Measurements from ENCODE around the gene EPHA7. TPM values are rescaled to one million over a fixed set of nuclear protein-coding genes. Genes with fewer than 3 reads are reported as not detected.
A peak's percentile ranks its signal among the peaks of the same experiment; 100 is the strongest.

Gene EPHA7
- 0.40 and 1.0 TPM in 2 replicates for total RNA-seq

DNA sequence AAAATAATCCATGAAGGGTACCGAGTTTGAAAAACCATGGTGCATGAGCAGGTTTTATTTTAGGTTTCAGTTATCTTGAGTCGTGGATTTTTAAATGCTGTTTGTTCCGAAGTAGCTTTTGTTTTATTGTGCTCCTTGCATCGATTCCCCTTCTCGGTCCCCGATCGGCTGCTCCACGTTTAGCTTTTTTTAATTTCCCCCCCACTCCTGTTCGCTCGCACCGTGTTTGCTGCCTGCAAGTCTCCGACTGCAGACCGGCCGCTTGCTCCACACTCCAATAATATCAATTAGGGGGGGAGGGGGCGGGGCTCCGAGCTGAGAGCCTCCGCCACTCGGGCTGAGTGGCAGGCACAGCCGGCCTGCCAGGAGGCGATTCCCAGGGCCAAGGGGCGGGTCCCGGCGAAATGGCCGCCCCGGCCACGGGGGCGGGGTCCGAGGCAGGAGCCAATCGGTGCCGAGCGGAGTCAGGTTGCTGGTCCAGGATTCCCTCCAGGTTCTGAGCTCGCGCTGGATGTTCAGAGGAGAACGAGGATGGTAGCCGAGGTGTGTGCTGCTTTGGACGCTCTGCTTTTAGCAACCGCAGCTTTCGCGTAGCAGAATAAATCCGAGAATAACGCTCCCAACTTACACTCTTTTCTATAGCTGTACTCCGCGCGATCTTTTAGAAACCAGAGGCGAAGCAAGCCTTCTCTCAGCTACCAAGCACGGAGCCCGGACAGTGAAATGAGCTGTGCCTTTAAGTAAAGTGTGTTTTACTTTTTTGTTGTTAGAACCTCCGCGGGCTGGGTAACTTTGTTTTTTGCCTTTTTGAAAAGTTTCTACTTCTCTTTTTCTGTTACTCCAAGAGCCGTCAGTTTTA lies at the start of gene EPHA7:
Gene EPHA7, minus strand, starts transcription at position 256 of the 859 bp plus-strand sequence. Its CDS starts 218 bp downstream, at position 38.
- DNase-seq (ENCODE audit: low read depth) = no peak
- TF ChIP-seq, protein P1, sequence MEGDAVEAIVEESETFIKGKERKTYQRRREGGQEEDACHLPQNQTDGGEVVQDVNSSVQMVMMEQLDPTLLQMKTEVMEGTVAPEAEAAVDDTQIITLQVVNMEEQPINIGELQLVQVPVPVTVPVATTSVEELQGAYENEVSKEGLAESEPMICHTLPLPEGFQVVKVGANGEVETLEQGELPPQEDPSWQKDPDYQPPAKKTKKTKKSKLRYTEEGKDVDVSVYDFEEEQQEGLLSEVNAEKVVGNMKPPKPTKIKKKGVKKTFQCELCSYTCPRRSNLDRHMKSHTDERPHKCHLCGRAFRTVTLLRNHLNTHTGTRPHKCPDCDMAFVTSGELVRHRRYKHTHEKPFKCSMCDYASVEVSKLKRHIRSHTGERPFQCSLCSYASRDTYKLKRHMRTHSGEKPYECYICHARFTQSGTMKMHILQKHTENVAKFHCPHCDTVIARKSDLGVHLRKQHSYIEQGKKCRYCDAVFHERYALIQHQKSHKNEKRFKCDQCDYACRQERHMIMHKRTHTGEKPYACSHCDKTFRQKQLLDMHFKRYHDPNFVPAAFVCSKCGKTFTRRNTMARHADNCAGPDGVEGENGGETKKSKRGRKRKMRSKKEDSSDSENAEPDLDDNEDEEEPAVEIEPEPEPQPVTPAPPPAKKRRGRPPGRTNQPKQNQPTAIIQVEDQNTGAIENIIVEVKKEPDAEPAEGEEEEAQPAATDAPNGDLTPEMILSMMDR (conservative IDR thresholded peaks at IDR 0.05; ENCODE audit: low read depth, low read length) = no peak
- peak within 1 kb of the TSS; percentile 76 for H3K4me3 ChIP-seq (ENCODE audit: low read depth, low read length)

GRCh38 chr6:93468291-93468690 lies 48.9 kb upstream of the EPHA7 start:
- no peak overlapping the region for H3K4me3 ChIP-seq (ENCODE audit: low read depth, low read length)
- DNase-seq (ENCODE audit: low read depth) = no peak
- TF ChIP-seq, protein P1 (conservative IDR thresholded peaks at IDR 0.05; ENCODE audit: low read depth, low read length) = no peak

- TF ChIP-seq, protein P1 (conservative IDR thresholded peaks at IDR 0.05; ENCODE audit: low read depth, low read length) = no peak
- no peak overlapping the region for H3K4me3 ChIP-seq (ENCODE audit: low read depth, low read length)
- DNase-seq (ENCODE audit: low read depth) = no peak
Observed at GRCh38 chr6:93454533-93454932, 35.2 kb upstream of the EPHA7 start.

GRCh38 chr6:93453956-93454355 lies 34.6 kb upstream of the EPHA7 start:
- DNase-seq (ENCODE audit: low read depth) = no peak
- TF ChIP-seq, protein P1 (conservative IDR thresholded peaks at IDR 0.05; ENCODE audit: low read depth, low read length) = no peak
- no peak overlapping the region for H3K4me3 ChIP-seq (ENCODE audit: low read depth, low read length)

DNA sequence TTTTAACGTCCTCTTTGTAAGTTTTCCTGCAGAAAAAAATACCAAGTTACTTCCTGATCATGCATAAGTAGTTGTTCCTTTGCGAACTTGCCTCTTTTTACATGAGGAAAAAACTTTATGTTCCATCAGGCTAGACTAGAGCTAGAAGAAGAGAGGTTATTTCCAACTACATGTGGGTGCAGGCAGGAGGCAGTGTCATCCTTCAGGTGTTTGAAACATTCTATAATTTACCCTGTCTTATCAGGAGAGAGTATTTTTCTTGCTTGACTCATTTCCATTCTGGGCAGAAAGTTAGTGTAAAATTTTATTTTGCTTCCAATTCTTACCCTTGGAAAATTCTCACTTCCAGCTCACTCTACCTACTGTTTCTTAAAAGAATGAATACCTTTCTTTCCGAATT lies 28.5 kb upstream of the EPHA7 start:
- DNase-seq (ENCODE audit: low read depth) = no peak
- no peak overlapping the region for H3K4me3 ChIP-seq (ENCODE audit: low read depth, low read length)
- TF ChIP-seq, protein P1 (conservative IDR thresholded peaks at IDR 0.05; ENCODE audit: low read depth, low read length) = peak; percentile 56

GRCh38 chr6:93437491-93437890 lies 18.1 kb upstream of the EPHA7 start:
- no peak for DNase-seq (ENCODE audit: low read depth)
- TF ChIP-seq, protein P1 (conservative IDR thresholded peaks at IDR 0.05; ENCODE audit: low read depth, low read length) = no peak
- H3K4me3 ChIP-seq (ENCODE audit: low read depth, low read length) = no peak overlapping the region

- no peak for DNase-seq (ENCODE audit: low read depth)
- no peak overlapping the region for H3K4me3 ChIP-seq (ENCODE audit: low read depth, low read length)
- TF ChIP-seq, protein P1 (conservative IDR thresholded peaks at IDR 0.05; ENCODE audit: low read depth, low read length) = no peak
Observed at GRCh38 chr6:93433592-93433991, 14.2 kb upstream of the EPHA7 start.
